ENCODE measurements around the gene RNASE8.
A peak's percentile ranks its signal among the peaks of the same experiment; 100 is the strongest.

The RNASE8 gene

GRCh38 chr14:21093769-21094681 lies 36.4 kb downstream of the RNASE8 start:
- DNase-seq: peak; percentile 84

GRCh38 chr14:21095430-21096205 lies 38.0 kb downstream of the RNASE8 start:
- peak; percentile 71 for DNase-seq

GRCh38 chr14:21096438-21096837 lies 38.8 kb downstream of the RNASE8 start:
- DNase-seq: peak; percentile 16

- DNase-seq: peak; percentile 36
Measured at GRCh38 chr14:21096978-21097635, 39.5 kb downstream of the RNASE8 start.

- DNase-seq: peak; percentile 57
Measured at GRCh38 chr14:21097636-21098075, 40.0 kb downstream of the RNASE8 start.

GRCh38 chr14:21098076-21098891 lies 40.7 kb downstream of the RNASE8 start, which contains the start of gene ZNF219:
Gene ZNF219, minus strand, starts transcription at chr14:21098655. Its CDS starts 5,064 bp downstream, at chr14:21093591.
- peak; percentile 69 for DNase-seq

- DNase-seq: peak; percentile 50
Measured at GRCh38 chr14:21098892-21099595, 41.4 kb downstream of the RNASE8 start.

GRCh38 chr14:21099596-21099985 lies 42.0 kb downstream of the RNASE8 start:
- no peak for DNase-seq

- DNase-seq: no peak
Measured at GRCh38 chr14:21100931-21101330, 43.3 kb downstream of the RNASE8 start, which contains the start of gene TMEM253. Gene TMEM253, plus strand, starts transcription at chr14:21101066. Its CDS starts 278 bp downstream, at chr14:21101344.

- DNase-seq: no peak
Measured at GRCh38 chr14:21101802-21102413, 44.3 kb downstream of the RNASE8 start.

- peak; percentile 64 for DNase-seq
Measured at GRCh38 chr14:21102521-21103410, 45.1 kb downstream of the RNASE8 start.

- no peak for DNase-seq
Measured at GRCh38 chr14:21103411-21103709, 45.7 kb downstream of the RNASE8 start.

GRCh38 chr14:21103710-21104447 lies 46.3 kb downstream of the RNASE8 start:
- peak; percentile 98 for DNase-seq

GRCh38 chr14:21104448-21105060 lies 46.9 kb downstream of the RNASE8 start:
- DNase-seq: peak; percentile 93

GRCh38 chr14:21105095-21105494 lies 47.5 kb downstream of the RNASE8 start:
- DNase-seq: no peak

- no peak for DNase-seq
Measured at GRCh38 chr14:21106176-21106497, 48.5 kb downstream of the RNASE8 start.

GRCh38 chr14:21106498-21107282 lies 49.1 kb downstream of the RNASE8 start:
- peak; percentile 84 for DNase-seq

GRCh38 chr14:21107283-21107800 lies 49.7 kb downstream of the RNASE8 start:
- DNase-seq: no peak

Data from NCI-H69 (cell line).